ENCODE data around the gene SLC26A2.
"Not testable (repeated sequence)": the region's sequence is repeated elsewhere in the genome, so short reads cannot be mapped to it uniquely, and the experiment has no call there.

Gene SLC26A2

DNA sequence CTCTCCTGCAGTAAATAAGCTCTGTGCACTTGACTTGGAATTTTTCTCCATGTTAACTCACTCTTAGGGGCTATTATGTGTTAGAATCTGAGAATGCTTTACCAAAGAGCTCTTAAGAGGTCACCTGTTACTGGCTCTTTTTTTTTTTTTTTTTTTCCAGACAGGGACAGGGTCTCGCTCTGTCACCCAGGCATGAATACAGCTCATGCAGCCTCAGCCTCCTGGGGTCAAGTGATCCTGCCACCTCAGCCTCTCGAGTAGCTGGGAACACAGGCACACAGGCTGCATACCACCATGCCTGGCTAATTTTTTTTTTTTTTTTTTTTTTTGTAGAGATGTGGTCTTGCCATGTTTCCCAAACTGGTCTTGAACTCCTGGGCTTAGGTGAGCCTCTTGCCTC, 62.1 kb downstream of the SLC26A2 start:
- Histone ChIP-seq H3K27me3 (replicated peaks) (no peaks in the 10 kb centered on the region), H3K36me3 (replicated peaks) (peaks cover 60% of the 10 kb centered on the region), H3K4me3 (ENCODE audit: low read depth, low read length) (no peak overlapping the region), H3K27ac (peak overlapping the region; percentile 91)
- no peak for DNase-seq
- in situ Hi-C loops (cut with HindIII; ENCODE audit: low pct_ligation_motif_present, low sequenced_read_pairs): no loop called here
- TF ChIP-seq, protein P1, sequence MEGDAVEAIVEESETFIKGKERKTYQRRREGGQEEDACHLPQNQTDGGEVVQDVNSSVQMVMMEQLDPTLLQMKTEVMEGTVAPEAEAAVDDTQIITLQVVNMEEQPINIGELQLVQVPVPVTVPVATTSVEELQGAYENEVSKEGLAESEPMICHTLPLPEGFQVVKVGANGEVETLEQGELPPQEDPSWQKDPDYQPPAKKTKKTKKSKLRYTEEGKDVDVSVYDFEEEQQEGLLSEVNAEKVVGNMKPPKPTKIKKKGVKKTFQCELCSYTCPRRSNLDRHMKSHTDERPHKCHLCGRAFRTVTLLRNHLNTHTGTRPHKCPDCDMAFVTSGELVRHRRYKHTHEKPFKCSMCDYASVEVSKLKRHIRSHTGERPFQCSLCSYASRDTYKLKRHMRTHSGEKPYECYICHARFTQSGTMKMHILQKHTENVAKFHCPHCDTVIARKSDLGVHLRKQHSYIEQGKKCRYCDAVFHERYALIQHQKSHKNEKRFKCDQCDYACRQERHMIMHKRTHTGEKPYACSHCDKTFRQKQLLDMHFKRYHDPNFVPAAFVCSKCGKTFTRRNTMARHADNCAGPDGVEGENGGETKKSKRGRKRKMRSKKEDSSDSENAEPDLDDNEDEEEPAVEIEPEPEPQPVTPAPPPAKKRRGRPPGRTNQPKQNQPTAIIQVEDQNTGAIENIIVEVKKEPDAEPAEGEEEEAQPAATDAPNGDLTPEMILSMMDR (IDR thresholded peaks at IDR 0.05; ENCODE audit: low read depth, low read length, missing control alignments): no peak

DNA sequence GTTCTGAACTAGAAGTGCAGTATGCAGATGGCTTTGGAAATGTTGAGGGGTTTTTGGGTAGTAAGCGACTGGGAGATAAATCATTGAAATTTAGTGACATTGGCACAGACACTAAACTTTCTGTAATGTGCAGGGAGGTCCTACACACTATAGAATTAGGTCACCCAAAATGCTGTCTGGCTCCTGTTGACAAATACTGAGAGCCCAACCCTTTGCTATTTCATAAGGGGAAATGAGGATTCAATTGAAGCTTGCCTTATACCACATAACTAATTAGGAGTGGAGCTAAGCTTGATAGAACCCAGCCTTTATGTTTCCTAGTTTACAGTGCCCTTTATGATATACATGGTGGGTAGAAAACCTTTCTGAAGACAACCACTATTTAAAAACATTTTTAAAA, 62.6 kb downstream of the SLC26A2 start:
- Histone ChIP-seq H3K27me3 (replicated peaks) (no peaks in the 10 kb centered on the region), H3K27ac (peak overlapping the region; percentile 2), H3K36me3 (replicated peaks) (peaks cover 65% of the 10 kb centered on the region), H3K4me3 (ENCODE audit: low read depth, low read length) (no peak overlapping the region)
- in situ Hi-C loops (cut with HindIII; ENCODE audit: low pct_ligation_motif_present, low sequenced_read_pairs): no loop called here
- DNase-seq: no peak
- TF ChIP-seq, protein P1 (IDR thresholded peaks at IDR 0.05; ENCODE audit: low read depth, low read length, missing control alignments): no peak

DNA sequence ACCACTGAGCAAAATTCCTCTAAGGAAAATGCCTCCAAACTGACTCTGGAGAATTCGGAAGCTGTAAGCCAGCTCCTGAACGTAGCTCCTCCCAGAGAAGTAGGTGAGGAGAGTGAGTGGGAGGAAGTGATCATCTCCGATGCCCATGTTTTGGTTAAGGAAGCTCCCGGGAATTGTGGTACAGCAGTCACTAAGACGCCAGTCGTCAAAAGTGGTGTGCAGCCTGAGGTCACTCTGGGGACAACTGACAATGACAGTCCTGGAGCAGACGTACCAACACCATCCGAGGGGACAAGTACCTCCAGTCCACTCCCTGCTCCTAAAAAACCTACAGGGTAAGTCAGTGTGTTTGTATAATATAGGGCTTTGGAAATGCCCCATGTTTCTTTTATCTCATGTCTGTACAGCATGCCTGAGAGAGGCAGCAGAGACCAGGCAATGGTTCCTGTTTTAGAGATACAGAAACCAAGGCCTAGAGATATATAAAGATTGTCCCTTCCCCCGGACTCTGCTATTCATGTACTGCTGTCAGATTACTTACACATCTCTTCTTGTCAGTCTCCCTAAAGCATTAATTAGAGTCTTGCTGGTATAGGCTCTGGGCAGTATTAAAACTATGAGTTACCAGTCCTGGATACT, 63.9 kb downstream of the SLC26A2 start:
- TF ChIP-seq, protein P1 (IDR thresholded peaks at IDR 0.05; ENCODE audit: low read depth, low read length, missing control alignments): no peak
- Histone ChIP-seq H3K27me3 (replicated peaks) (no peaks in the 10 kb centered on the region), H3K36me3 (replicated peaks) (peaks cover 65% of the 10 kb centered on the region), H3K4me3 (ENCODE audit: low read depth, low read length) (no peak overlapping the region), H3K27ac (no peak overlapping the region)
- in situ Hi-C loops (cut with HindIII; ENCODE audit: low pct_ligation_motif_present, low sequenced_read_pairs): no loop called here
- no peak for DNase-seq

DNA sequence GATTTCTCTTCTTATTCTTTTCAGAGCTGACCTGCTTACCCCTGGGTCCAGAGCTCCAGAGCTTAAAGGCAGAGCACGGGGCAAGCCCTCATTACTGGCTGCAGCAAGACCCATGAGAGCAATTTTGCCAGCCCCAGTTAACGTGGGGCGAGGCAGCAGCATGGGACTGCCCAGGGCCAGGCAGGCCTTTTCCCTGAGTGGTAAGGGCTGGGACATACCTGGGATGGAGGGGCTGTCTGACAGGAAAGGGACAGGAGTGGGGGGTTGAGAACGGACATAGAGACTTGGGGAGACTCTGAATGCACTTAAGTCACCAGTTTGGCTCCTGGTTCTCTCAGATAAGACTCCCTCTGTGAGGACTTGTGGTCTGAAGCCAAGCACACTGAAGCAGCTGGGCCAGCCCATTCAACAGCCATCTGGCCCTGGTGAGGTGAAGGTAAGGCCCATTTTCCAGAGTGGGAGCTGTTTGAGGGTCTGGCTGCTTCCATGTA, 66.2 kb downstream of the SLC26A2 start:
- DNase-seq: no peak
- TF ChIP-seq, protein P1 (IDR thresholded peaks at IDR 0.05; ENCODE audit: low read depth, low read length, missing control alignments): no peak
- in situ Hi-C loops (cut with HindIII; ENCODE audit: low pct_ligation_motif_present, low sequenced_read_pairs): no loop called here
- no peak overlapping the region for H3K4me3 ChIP-seq (ENCODE audit: low read depth, low read length)
- no peak overlapping the region for H3K27ac ChIP-seq
- H3K27me3 ChIP-seq (replicated peaks): no peaks in the 10 kb centered on the region
- H3K36me3 ChIP-seq (replicated peaks): peaks cover 71% of the 10 kb centered on the region

DNA sequence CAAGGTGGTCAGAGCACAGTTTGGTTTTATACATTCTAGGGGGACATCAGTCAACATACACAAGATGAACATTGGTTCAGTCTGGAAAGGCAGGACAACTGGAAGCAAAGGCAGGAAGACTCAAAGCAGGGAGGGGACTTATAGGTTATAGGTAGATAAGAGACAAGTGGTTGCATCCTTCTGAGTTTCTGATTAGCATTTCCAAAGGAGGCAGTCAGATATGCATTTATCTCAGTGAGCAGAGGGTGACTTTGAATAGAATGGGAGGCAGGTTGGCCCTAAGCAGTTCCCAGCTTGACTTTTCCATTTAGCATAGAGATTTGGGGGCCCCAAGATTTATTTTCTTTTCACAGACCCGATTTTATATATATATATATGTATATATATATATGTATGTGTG, 67.5 kb downstream of the SLC26A2 start:
- H3K27ac ChIP-seq; in situ Hi-C loops (cut with HindIII; ENCODE audit: low pct_ligation_motif_present, low sequenced_read_pairs); H3K4me3 ChIP-seq (ENCODE audit: low read depth, low read length); DNase-seq; H3K27me3 ChIP-seq (replicated peaks): not testable (repeated sequence)
- H3K36me3 ChIP-seq (replicated peaks): peaks cover 82% of the 10 kb centered on the region

DNA sequence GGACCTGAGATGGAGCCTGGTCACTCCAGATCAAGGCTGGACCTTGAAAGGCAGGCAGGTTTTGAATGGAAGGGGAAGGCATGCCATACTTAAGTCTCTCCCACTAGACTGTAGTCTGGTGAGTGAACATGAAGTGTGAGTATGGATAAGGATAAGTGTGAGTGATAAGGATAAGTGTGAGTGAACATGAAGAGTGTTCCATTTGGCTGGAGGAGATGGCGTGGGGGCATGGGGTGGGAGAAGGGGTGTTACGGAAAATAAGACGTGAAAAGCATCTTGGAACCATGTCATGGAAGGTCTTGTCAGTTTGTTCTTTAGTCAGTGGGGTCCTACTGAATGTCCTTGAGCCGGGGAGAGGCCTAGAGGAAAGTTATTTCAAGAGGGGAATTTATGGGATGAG, 72.8 kb downstream of the SLC26A2 start:
- DNase-seq: no peak
- in situ Hi-C loops (cut with HindIII; ENCODE audit: low pct_ligation_motif_present, low sequenced_read_pairs): no loop called here
- H3K27ac ChIP-seq: no peak overlapping the region

More for the DNA sequence above, 72.8 kb downstream of the SLC26A2 start:
- Histone ChIP-seq H3K27me3 (replicated peaks) (no peaks in the 10 kb centered on the region), H3K4me3 (ENCODE audit: low read depth, low read length) (no peak overlapping the region), H3K36me3 (replicated peaks) (peaks cover 83% of the 10 kb centered on the region)
- TF ChIP-seq, protein P1 (IDR thresholded peaks at IDR 0.05; ENCODE audit: low read depth, low read length, missing control alignments): no peak

Measured in brain microvascular endothelial cell (primary cell).